Uterus (tissue), 4 donors: ENCODE measurements around the gene TMEM150A. TPM values are rescaled to one million over a fixed set of nuclear protein-coding genes. Genes with fewer than 3 reads are reported as not detected.

Experiments used
- DNase-seq, 2 donors: peaks; one replicate each; pipeline ENCODE4 v3.0.0-alpha.2; 2019 to 2020
- H3K27ac ChIP-seq, 2 donors: fragments of 200-600 bp; sonication (generic); 1 replicate in 1 of 2; 2 replicates in 1 of 2; pipeline ENCODE4 v1.5.1; 2016 to 2018
- H3K27me3 ChIP-seq, 2 donors: fragments of 200-600 bp; sonication (generic); one replicate each; pipeline ENCODE4 v1.5.1; 2018 to 2019; ENCODE audit warnings: control low read depth in 1 of 2
- H3K36me3 ChIP-seq, 2 donors: fragments of 200-600 bp; sonication (generic); one replicate each; pipeline ENCODE4 v1.5.1; 2019; ENCODE audit warnings: control low read depth in 1 of 2
- H3K4me1 ChIP-seq, 2 donors: fragments of 200-600 bp; sonication (generic); one replicate each; pipeline ENCODE4 v1.5.1; 2018 to 2019; ENCODE audit warnings: control low read depth in 1 of 2
- H3K4me3 ChIP-seq, 2 donors: fragments of 200-600 bp; sonication (generic); 1 replicate in 1 of 2; 2 replicates in 1 of 2; pipeline ENCODE4 v1.5.1; 2018 to 2019; ENCODE audit warnings: mild to moderate bottlenecking in 1 of 2
- H3K9me3 ChIP-seq, 2 donors: fragments of 200-600 bp; sonication (generic); one replicate each; pipeline ENCODE4 v1.5.1; 2019; ENCODE audit warnings: control low read depth in 1 of 2
- CTCF ChIP-seq, 4 experiments: fragments of 200-600 bp in 2 of 4; fragments of 450-650 bp in 2 of 4; sonication (generic) in 2 of 4; IDR thresholded peaks; one replicate each; pipeline ENCODE4 v1.5.1; 2016 to 2019; ENCODE audit warnings: antibody characterized with exemption in 4 of 4, mild to moderate bottlenecking in 2 of 4, moderate library complexity in 1 of 4
- POLR2A ChIP-seq, 2 donors: fragments of 450-650 bp; IDR thresholded peaks; one replicate each; pipeline ENCODE4 v1.6.1; 2016; ENCODE audit warnings: antibody characterized with exemption in 2 of 2, mild to moderate bottlenecking in 1 of 2, moderate library complexity in 1 of 2
- intact Hi-C: fragments of 100-400 bp; cut with DNase I; formaldehyde crosslinking; loops from one replicate; pipeline ENCODE4 v1.15.1; 2023; ENCODE audit warnings: low total_unique reads
- total RNA-seq, 4 donors: library from RNA; depleted of rRNA in 3 of 4; stranded (reverse); fragments of >200 nt in 3 of 4; gene quantifications; one replicate each; pipeline versions ENCODE4 v1.1.0 to v1.2.4, GENCODE V29; 2014 to 2023
- donor health status: DM: yes; HTN: yes; CAD: no.

TMEM150A gene
- total RNA-seq, 4 donors from 2014 or later: 2.6 to 24.1 (median 7.8) TPM; not detected in 1

GRCh38 chr2:85642725-85643124 lies 40.2 kb upstream of the TMEM150A start:
- Histone ChIP-seq H3K4me3 (no peak overlapping the region), H3K27ac (no peak overlapping the region), H3K4me1 (no peaks in the 10 kb centered on the region), H3K36me3 (no peaks in the 10 kb centered on the region), H3K9me3 (no peaks in the 10 kb centered on the region), H3K27me3 (no peaks in the 10 kb centered on the region)
- intact Hi-C loops: no loop called here
- no peak for DNase-seq
- TF ChIP-seq CTCF (IDR thresholded peaks at IDR 0.05) (no peak), POLR2A (IDR thresholded peaks at IDR 0.05) (no peak)

DNA sequence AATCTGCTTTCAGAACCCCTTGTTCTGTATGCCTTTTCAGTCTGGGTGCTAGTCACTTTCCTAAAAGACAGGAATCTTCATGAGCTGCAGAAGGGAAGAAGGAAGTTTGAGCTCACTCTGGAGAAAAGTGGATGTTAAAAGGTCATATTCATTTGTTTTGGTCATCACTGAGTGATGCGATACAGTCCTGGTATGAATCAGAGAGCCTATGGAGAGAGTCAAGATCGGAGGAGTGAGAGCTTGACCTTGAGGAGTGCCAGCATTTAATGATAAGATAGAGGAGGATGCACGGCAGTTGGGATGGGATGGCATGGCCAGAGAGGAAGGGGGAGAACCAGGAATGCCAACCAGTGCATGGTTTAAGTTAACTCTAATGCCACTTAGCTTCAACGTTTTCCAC lies 33.1 kb upstream of the TMEM150A start:
- H3K9me3 ChIP-seq: no peaks in the 10 kb centered on the region
- TF ChIP-seq POLR2A (IDR thresholded peaks at IDR 0.05) (no peak), CTCF (IDR thresholded peaks at IDR 0.05) (no peak)
- no peak overlapping the region for H3K27ac ChIP-seq
- no peaks in the 10 kb centered on the region for H3K27me3 ChIP-seq
- no peaks in the 10 kb centered on the region for H3K36me3 ChIP-seq
- no peaks in the 10 kb centered on the region for H3K4me1 ChIP-seq
- intact Hi-C loops: loop anchor here (10.0 kb wide), 1 partner anchor 179 kb away; no protein-coding TSS in a partner anchor
- H3K4me3 ChIP-seq: no peak overlapping the region
- DNase-seq: no peak

- H3K36me3 ChIP-seq: no peaks in the 10 kb centered on the region
- no peak overlapping the region for H3K4me3 ChIP-seq
- H3K9me3 ChIP-seq: no peaks in the 10 kb centered on the region
- H3K4me1 ChIP-seq: no peaks in the 10 kb centered on the region
- TF ChIP-seq CTCF (IDR thresholded peaks at IDR 0.05) (no peak), POLR2A (IDR thresholded peaks at IDR 0.05) (no peak)
- H3K27ac ChIP-seq: no peak overlapping the region
- H3K27me3 ChIP-seq: no peaks in the 10 kb centered on the region
- intact Hi-C loops: loop anchor here (10.0 kb wide), 1 partner anchor 180 kb away; no protein-coding TSS in a partner anchor
- DNase-seq: no peak
Observed at GRCh38 chr2:85635011-85635410, 32.5 kb upstream of the TMEM150A start.

- no peak for DNase-seq
- no peaks in the 10 kb centered on the region for H3K9me3 ChIP-seq
- H3K27ac ChIP-seq: no peak overlapping the region
- no peak for TF ChIP-seq POLR2A (IDR thresholded peaks at IDR 0.05)
- no peak for TF ChIP-seq CTCF (IDR thresholded peaks at IDR 0.05)
- H3K4me1 ChIP-seq: no peaks in the 10 kb centered on the region
- no peaks in the 10 kb centered on the region for H3K36me3 ChIP-seq
- no peaks in the 10 kb centered on the region for H3K27me3 ChIP-seq
- intact Hi-C loops: loop anchor here (10.0 kb wide), 1 partner anchor 183 kb away; no protein-coding TSS in a partner anchor
- H3K4me3 ChIP-seq: no peak overlapping the region
Observed at GRCh38 chr2:85631316-85631715, 28.8 kb upstream of the TMEM150A start.

GRCh38 chr2:85628658-85629057 lies 26.2 kb upstream of the TMEM150A start:
- Histone ChIP-seq H3K4me1 (no peaks in the 10 kb centered on the region), H3K36me3 (no peaks in the 10 kb centered on the region), H3K9me3 (no peaks in the 10 kb centered on the region), H3K4me3 (no peak overlapping the region), H3K27ac (no peak overlapping the region), H3K27me3 (no peaks in the 10 kb centered on the region)
- TF ChIP-seq POLR2A (IDR thresholded peaks at IDR 0.05): no peak
- TF ChIP-seq CTCF (IDR thresholded peaks at IDR 0.05): no peak
- DNase-seq: no peak
- intact Hi-C loops: no loop called here
